ENCODE measurements around the gene FAM72A.

DNA sequence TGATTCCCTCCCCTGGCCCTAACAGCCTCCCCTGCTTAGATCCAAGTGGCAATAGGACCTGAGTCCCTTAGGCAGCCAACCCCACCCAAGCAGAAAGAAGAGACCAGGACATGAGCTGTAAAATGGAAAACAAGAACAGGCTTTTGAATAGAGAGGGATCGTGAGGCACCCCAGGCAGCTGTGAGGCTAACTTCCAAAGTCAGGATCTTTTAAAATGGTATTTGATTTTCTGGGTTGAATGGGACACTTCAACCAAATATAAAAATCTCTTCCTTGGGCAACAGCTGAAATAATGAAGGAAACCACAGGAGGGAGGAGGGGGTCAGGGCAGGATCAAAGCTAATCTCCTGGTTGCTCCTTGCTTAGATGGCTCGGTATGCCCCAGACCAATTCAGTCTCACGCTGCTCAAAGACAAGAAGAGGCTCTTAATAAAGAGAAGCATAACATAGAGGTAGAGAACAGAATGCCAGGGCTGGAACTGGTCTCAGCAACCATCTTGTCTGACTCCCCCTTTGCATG, 56.8 kb downstream of the FAM72A start:
- TF ChIP-seq, protein P1, sequence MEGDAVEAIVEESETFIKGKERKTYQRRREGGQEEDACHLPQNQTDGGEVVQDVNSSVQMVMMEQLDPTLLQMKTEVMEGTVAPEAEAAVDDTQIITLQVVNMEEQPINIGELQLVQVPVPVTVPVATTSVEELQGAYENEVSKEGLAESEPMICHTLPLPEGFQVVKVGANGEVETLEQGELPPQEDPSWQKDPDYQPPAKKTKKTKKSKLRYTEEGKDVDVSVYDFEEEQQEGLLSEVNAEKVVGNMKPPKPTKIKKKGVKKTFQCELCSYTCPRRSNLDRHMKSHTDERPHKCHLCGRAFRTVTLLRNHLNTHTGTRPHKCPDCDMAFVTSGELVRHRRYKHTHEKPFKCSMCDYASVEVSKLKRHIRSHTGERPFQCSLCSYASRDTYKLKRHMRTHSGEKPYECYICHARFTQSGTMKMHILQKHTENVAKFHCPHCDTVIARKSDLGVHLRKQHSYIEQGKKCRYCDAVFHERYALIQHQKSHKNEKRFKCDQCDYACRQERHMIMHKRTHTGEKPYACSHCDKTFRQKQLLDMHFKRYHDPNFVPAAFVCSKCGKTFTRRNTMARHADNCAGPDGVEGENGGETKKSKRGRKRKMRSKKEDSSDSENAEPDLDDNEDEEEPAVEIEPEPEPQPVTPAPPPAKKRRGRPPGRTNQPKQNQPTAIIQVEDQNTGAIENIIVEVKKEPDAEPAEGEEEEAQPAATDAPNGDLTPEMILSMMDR (IDR thresholded peaks at IDR 0.05) = no peak
- TF ChIP-seq POLR2A (IDR thresholded peaks at IDR 0.05) (no peak), EP300 (IDR thresholded peaks at IDR 0.05) (no peak)
